Measurements from ENCODE around the gene RASL10B.
A peak's percentile ranks its signal among the peaks of the same experiment; 100 is the strongest.

The RASL10B gene, protein sequence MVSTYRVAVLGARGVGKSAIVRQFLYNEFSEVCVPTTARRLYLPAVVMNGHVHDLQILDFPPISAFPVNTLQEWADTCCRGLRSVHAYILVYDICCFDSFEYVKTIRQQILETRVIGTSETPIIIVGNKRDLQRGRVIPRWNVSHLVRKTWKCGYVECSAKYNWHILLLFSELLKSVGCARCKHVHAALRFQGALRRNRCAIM

DNA sequence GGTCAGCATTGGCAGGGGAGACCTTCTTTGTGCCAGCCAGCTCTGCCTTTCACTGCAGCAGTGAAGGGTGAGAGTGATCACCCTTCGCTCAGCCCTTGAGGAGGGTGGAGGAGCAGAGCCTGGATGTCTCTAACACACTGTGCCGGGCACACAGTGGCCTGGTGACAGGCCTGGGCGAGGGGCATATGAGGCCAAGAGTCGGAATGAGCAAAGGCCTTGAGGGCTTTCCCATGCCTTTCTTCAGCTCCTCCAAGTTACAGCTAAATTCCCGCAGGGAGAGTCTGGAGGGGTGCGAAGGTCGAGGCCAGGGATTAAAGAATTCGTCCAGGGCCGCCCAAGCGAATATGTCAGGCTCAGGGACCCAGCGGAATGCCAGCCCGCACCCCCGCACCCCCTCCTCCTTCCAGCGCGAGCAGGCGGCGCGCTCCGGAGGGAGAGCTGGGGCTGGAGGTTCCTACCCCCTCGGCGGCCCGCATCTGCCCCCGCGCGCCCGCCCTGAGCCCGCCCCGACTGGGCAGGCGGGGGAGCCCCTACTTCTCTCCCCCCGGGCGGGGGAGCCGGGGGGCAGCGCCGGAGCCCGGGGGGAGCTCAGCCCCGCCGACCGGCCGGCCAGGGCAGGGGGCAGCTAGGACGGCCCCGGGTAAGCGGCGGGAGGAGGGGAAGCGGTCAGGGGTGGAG, at the start of gene RASL10B:
Gene RASL10B (plus strand): TSS at position 401 of the 678 bp plus-strand sequence. CDS start 3,546 bp downstream, outside the sequence.
- in situ Hi-C loops (cut with HindIII; ENCODE audit: low sequenced_read_pairs): no loop called here
- peak within 1 kb of the TSS; percentile 52 for H3K4me3 ChIP-seq (ENCODE audit: low read depth, low read length)
- DNase-seq (ENCODE audit: low read depth, low spot score): peak; percentile 43
- TF ChIP-seq, protein P1, sequence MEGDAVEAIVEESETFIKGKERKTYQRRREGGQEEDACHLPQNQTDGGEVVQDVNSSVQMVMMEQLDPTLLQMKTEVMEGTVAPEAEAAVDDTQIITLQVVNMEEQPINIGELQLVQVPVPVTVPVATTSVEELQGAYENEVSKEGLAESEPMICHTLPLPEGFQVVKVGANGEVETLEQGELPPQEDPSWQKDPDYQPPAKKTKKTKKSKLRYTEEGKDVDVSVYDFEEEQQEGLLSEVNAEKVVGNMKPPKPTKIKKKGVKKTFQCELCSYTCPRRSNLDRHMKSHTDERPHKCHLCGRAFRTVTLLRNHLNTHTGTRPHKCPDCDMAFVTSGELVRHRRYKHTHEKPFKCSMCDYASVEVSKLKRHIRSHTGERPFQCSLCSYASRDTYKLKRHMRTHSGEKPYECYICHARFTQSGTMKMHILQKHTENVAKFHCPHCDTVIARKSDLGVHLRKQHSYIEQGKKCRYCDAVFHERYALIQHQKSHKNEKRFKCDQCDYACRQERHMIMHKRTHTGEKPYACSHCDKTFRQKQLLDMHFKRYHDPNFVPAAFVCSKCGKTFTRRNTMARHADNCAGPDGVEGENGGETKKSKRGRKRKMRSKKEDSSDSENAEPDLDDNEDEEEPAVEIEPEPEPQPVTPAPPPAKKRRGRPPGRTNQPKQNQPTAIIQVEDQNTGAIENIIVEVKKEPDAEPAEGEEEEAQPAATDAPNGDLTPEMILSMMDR (IDR thresholded peaks at IDR 0.05; ENCODE audit: low read depth, low read length): no peak

DNA sequence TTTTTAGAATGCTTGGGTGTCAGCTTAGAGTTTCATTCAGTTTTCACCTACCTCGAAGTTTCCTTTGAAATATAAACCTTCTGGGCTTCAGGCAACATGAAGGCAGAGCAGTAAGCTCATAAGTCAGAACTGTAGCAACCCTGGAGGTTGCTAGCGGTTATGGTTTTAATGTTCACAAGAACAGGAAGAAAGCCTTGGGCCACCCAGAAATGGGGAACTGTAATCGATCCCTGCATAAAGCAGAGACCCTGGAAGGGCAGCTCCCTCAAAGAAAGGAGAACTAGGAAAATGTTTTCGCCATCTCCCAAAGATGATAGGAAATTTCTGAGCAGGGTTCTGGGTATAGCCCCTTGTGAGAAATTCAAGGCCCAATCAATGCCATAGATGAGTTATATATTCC, 47.8 kb upstream of the RASL10B start:
- TF ChIP-seq, protein P1 (IDR thresholded peaks at IDR 0.05; ENCODE audit: low read depth, low read length): no peak
- DNase-seq (ENCODE audit: low read depth, low spot score): no peak
- in situ Hi-C loops (cut with HindIII; ENCODE audit: low sequenced_read_pairs): no loop called here

DNA sequence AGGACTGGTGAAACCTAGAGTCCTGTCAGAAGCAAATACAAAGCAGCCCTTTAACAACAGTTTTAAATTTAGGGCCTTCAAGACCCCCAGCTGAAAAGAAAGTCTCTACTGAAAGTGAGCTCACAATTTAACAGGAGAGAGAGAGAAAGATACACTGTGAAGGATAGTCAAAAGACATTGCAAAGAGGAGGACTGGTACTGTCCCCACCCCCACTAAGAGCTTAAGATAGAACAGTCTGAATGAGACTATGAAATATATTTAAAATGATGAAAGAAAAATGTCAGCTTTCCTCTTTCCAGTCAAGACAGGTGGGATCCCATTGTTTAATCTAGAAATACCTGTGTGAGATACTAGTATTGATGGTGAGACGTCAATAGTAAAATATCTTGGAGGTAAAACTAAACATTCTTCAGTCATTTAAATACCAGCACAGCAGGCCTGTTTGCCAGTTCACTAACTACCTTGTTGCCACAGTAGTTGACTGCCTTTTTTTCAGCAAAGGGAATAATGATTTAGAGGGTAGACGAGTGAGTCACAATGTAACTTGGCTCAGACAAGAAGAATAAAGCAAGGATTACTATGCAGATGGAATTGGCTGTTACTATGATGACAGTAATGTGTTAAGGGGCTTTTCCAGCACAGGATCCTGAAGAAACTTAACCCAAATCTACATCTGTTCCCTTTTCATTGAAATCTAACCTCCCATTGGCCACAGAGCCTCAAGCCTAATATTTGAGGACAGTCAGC, 47.2 kb upstream of the RASL10B start:
- DNase-seq (ENCODE audit: low read depth, low spot score): peak; percentile 78
- in situ Hi-C loops (cut with HindIII; ENCODE audit: low sequenced_read_pairs): no loop called here
- TF ChIP-seq, protein P1 (IDR thresholded peaks at IDR 0.05; ENCODE audit: low read depth, low read length): no peak
- H3K4me3 ChIP-seq (ENCODE audit: low read depth, low read length): no peak overlapping the region

More for the DNA sequence above, 47.8 kb upstream of the RASL10B start:
- no peak overlapping the region for H3K4me3 ChIP-seq (ENCODE audit: low read depth, low read length)

DNA sequence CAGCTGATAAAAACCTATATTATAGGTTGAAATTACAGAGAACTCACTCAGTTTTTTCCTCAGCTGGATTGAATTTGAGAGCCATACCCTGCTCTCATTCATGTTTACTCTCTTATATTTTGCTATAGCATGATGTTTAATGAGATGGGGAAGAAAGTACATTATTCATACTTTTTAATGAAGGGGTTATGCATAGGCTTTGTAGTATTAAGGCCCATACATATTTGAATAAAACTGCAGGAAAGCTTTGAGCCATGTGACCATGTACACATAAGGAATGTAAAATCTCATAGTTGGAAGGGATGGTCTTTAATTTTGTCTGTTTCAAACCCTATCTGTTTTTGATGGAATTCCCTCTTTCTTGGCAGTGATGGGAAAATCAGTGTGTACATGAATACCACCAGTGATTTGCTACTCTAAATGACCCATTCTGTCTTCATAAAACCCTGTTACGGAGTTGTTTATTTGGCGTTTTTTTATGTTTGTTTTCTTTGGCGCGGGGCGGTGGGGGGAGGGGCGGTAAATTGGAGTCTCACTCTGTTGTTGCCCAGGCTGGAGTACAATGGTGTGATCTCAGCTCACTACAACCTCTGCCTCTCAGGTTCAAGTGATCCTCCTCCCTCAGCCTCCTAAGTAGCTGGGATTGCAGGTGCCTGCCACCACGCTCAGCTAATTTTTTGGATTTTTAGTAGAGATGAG, 38.8 kb upstream of the RASL10B start:
- TF ChIP-seq, protein P1 (IDR thresholded peaks at IDR 0.05; ENCODE audit: low read depth, low read length): no peak
- in situ Hi-C loops (cut with HindIII; ENCODE audit: low sequenced_read_pairs): no loop called here
- DNase-seq (ENCODE audit: low read depth, low spot score): no peak
- no peak overlapping the region for H3K4me3 ChIP-seq (ENCODE audit: low read depth, low read length)

DNA sequence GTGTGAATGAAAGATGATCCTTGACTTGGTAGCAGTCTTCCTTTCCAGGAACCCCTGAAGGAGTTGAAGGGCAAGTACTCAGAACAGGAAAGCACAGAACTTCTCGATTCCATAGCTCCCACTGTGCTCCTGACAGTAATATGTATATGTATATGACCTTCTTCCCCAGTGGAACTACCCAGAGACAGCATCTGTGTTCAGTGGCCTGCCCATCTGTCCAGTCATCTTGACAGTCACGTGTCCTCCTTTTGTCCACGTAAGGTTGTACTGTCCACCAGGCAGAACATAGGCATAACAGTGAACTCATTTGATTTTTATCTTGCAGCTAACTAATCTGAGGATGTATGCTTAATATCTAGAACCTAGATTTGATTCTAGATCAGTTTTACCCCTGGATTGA, 37.8 kb upstream of the RASL10B start:
- no peak for DNase-seq (ENCODE audit: low read depth, low spot score)
- TF ChIP-seq, protein P1 (IDR thresholded peaks at IDR 0.05; ENCODE audit: low read depth, low read length): no peak
- no peak overlapping the region for H3K4me3 ChIP-seq (ENCODE audit: low read depth, low read length)
- in situ Hi-C loops (cut with HindIII; ENCODE audit: low sequenced_read_pairs): no loop called here

DNA sequence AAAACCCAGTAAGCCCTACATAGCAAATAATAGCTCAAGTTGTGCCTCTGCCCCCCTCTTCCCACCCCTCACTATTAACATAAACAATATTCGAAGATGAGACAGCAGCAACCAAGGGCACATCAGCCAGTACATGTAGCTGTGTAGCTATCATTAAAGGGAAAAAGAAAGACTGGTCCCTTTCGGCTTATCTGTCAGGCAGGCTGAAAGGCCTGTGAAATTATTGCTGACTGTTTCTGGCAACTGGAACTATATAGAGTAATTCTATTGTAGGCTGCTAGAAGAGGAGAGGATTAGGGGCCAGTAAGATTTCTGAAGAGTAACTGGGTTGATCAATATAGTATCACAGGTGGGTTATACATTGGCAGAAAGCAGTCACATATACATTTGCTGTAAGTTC, 36.5 kb upstream of the RASL10B start:
- TF ChIP-seq, protein P1 (IDR thresholded peaks at IDR 0.05; ENCODE audit: low read depth, low read length): no peak
- H3K4me3 ChIP-seq (ENCODE audit: low read depth, low read length): no peak overlapping the region
- in situ Hi-C loops (cut with HindIII; ENCODE audit: low sequenced_read_pairs): no loop called here
- no peak for DNase-seq (ENCODE audit: low read depth, low spot score)

Measured in astrocyte of the spinal cord (primary cell).